ENCODE measurements around the gene ENDOV. TPM values are rescaled to one million over a fixed set of nuclear protein-coding genes. Genes with fewer than 3 reads are reported as not detected.

ENDOV gene
- total RNA-seq, result 10 to 100 TPM in 3 of 4 donors, 1 to 10 TPM in 1; 9.1 to 14.7 (median 13.0) TPM

GRCh38 chr17:80414803-80415625 lies at the start of gene ENDOV:
Gene ENDOV (plus strand): TSS chr17:80415167. CDS start chr17:80415195, 28 bp downstream.
- intact Hi-C loops (cut with DNase I), result no loop called here
- peaks cover 26 to 46% (median 34%) of the 10 kb centered on the region in 4 donors for H3K4me1 ChIP-seq
- H3K36me3 ChIP-seq, result peaks cover 0 to 23% (median 11%) of the 10 kb centered on the region in 4 donors
- WGBS, result no CpG with 5 or more reads among the region's 97 CpGs
- peak; percentile 99 for DNase-seq (ENCODE audit: extremely low spot score)
- peak within 1 kb of the TSS; percentile 94 to 97 (median 96) for H3K27ac ChIP-seq (replicated peaks in 1 of 4)
- H3K9me3 ChIP-seq, result no peaks in the 10 kb centered on the region
- no peaks in the 10 kb centered on the region for H3K27me3 ChIP-seq
- TF ChIP-seq POLR2A (IDR thresholded peaks at IDR 0.05; ENCODE audit: low read depth), result peak; percentile 18
- TF ChIP-seq EP300 (IDR thresholded peaks at IDR 0.05), result no peak
- TF ChIP-seq CTCF (IDR thresholded peaks at IDR 0.05), result peak in 1 of 3 experiments; percentile 15
- peak; percentile 82 to 84 for TF ChIP-seq POLR2AphosphoS5 (IDR thresholded peaks at IDR 0.05)
- peak within 1 kb of the TSS; percentile 77 to 87 (median 84) for H3K4me3 ChIP-seq

- 85% methylated on average over 11 of the region's 11 CpGs for WGBS
- DNase-seq (ENCODE audit: extremely low spot score), result no peak
- TF ChIP-seq EP300 (IDR thresholded peaks at IDR 0.05) (no peak), CTCF (IDR thresholded peaks at IDR 0.05) (no peak), POLR2AphosphoS5 (IDR thresholded peaks at IDR 0.05) (no peak), POLR2A (IDR thresholded peaks at IDR 0.05; ENCODE audit: low read depth) (no peak)
- Histone ChIP-seq H3K4me3 (no peak overlapping the region), H3K27me3 (no peaks in the 10 kb centered on the region), H3K36me3 (peaks cover 72 to 100% (median 95%) of the 10 kb centered on the region in 4 donors), H3K27ac (replicated peaks in 1 of 4) (no peak overlapping the region), H3K4me1 (peaks cover 0 to 13% (median 8%) of the 10 kb centered on the region in 4 donors), H3K9me3 (no peaks in the 10 kb centered on the region)
- intact Hi-C loops (cut with DNase I), result no loop called here
These were observed 49.0 kb upstream of the ENDOV start for GRCh38 chr17:80365983-80366382.

GRCh38 chr17:80367503-80367902 lies 47.5 kb upstream of the ENDOV start:
- Histone ChIP-seq H3K27me3 (no peaks in the 10 kb centered on the region), H3K27ac (replicated peaks in 1 of 4) (no peak overlapping the region), H3K9me3 (no peaks in the 10 kb centered on the region), H3K36me3 (peaks cover 67 to 100% (median 95%) of the 10 kb centered on the region in 4 donors), H3K4me3 (no peak overlapping the region), H3K4me1 (peaks cover 0 to 11% (median 6%) of the 10 kb centered on the region in 4 donors)
- DNase-seq (ENCODE audit: extremely low spot score), result no peak
- WGBS, result 83% methylated on average over 17 of the region's 17 CpGs
- intact Hi-C loops (cut with DNase I), result no loop called here
- TF ChIP-seq EP300 (IDR thresholded peaks at IDR 0.05), result no peak
- no peak for TF ChIP-seq CTCF (IDR thresholded peaks at IDR 0.05)
- TF ChIP-seq POLR2AphosphoS5 (IDR thresholded peaks at IDR 0.05), result no peak
- TF ChIP-seq POLR2A (IDR thresholded peaks at IDR 0.05; ENCODE audit: low read depth), result no peak

GRCh38 chr17:80371196-80371595 lies 43.8 kb upstream of the ENDOV start:
- Histone ChIP-seq H3K27ac (replicated peaks in 1 of 4) (no peak overlapping the region), H3K4me1 (no peaks in the 10 kb centered on the region), H3K4me3 (no peak overlapping the region), H3K9me3 (no peaks in the 10 kb centered on the region), H3K27me3 (no peaks in the 10 kb centered on the region), H3K36me3 (peaks cover 66 to 100% (median 95%) of the 10 kb centered on the region in 4 donors)
- intact Hi-C loops (cut with DNase I), result no loop called here
- TF ChIP-seq POLR2AphosphoS5 (IDR thresholded peaks at IDR 0.05) (no peak), EP300 (IDR thresholded peaks at IDR 0.05) (no peak)
- DNase-seq (ENCODE audit: extremely low spot score), result no peak
- WGBS, result 92% methylated on average over 5 of the region's 5 CpGs

- Histone ChIP-seq H3K27me3 (no peaks in the 10 kb centered on the region), H3K36me3 (peaks cover 74 to 100% (median 99%) of the 10 kb centered on the region in 4 donors), H3K4me3 (no peak overlapping the region), H3K4me1 (no peaks in the 10 kb centered on the region), H3K27ac (replicated peaks in 1 of 4) (no peak overlapping the region), H3K9me3 (no peaks in the 10 kb centered on the region)
- TF ChIP-seq EP300 (IDR thresholded peaks at IDR 0.05), result no peak
- no peak for TF ChIP-seq POLR2AphosphoS5 (IDR thresholded peaks at IDR 0.05)
- DNase-seq (ENCODE audit: extremely low spot score), result no peak
- intact Hi-C loops (cut with DNase I), result no loop called here
- whole genome bisulfite sequencing, result 93% methylated on average over 11 of the region's 11 CpGs
These were observed 42.5 kb upstream of the ENDOV start for GRCh38 chr17:80372456-80372855.
